Activated T-helper 1 cell treated with Interleukin-2 at 50 U/mL for 16 hours (primary cell): ENCODE measurements around the gene OCA2.
"Not testable (repeated sequence)": the region's sequence is repeated elsewhere in the genome, so short reads cannot be mapped to it uniquely, and the experiment has no call there.

Experiments used
- DNase-seq: peaks from one replicate; pipeline ENCODE4 v3.0.0-alpha.2; 2020; ENCODE audit warnings: low read depth

OCA2 gene

GRCh38 chr15:28098766-28099554 lies at the start of gene OCA2:
OCA2 (minus strand) TSS chr15:28099315; CDS start chr15:28081874, 17,441 bp downstream.
- peak; percentile 47 for DNase-seq

GRCh38 chr15:28147801-28148200 lies 48.7 kb upstream of the OCA2 start:
- no peak for DNase-seq

GRCh38 chr15:28145419-28145818 lies 46.3 kb upstream of the OCA2 start:
- DNase-seq: not testable (repeated sequence)

- DNase-seq: no peak
Measured at GRCh38 chr15:28140062-28140461, 40.9 kb upstream of the OCA2 start.

- DNase-seq: not testable (repeated sequence)
Measured at GRCh38 chr15:28137408-28138039, 38.4 kb upstream of the OCA2 start.

GRCh38 chr15:28136236-28136904 lies 37.3 kb upstream of the OCA2 start:
- peak; percentile 18 for DNase-seq

- DNase-seq: no peak
Measured at GRCh38 chr15:28133281-28133680, 34.2 kb upstream of the OCA2 start.

GRCh38 chr15:28132524-28133275 lies 33.6 kb upstream of the OCA2 start:
- DNase-seq: no peak

- DNase-seq: no peak
Measured at GRCh38 chr15:28131946-28132345, 32.8 kb upstream of the OCA2 start.

GRCh38 chr15:28131400-28131799 lies 32.3 kb upstream of the OCA2 start:
- no peak for DNase-seq

- no peak for DNase-seq
Measured at GRCh38 chr15:28130651-28131050, 31.5 kb upstream of the OCA2 start.

- DNase-seq: no peak
Measured at GRCh38 chr15:28129231-28129848, 30.2 kb upstream of the OCA2 start.

GRCh38 chr15:28128031-28128430 lies 28.9 kb upstream of the OCA2 start:
- DNase-seq: no peak

GRCh38 chr15:28127036-28127435 lies 27.9 kb upstream of the OCA2 start:
- no peak for DNase-seq

- no peak for DNase-seq
Measured at GRCh38 chr15:28125673-28126651, 26.8 kb upstream of the OCA2 start.

GRCh38 chr15:28124841-28125240 lies 25.7 kb upstream of the OCA2 start:
- DNase-seq: no peak

GRCh38 chr15:28123408-28124023 lies 24.4 kb upstream of the OCA2 start:
- no peak for DNase-seq

GRCh38 chr15:28122038-28122949 lies 23.2 kb upstream of the OCA2 start:
- DNase-seq: no peak

GRCh38 chr15:28121577-28121976 lies 22.5 kb upstream of the OCA2 start:
- not testable (repeated sequence) for DNase-seq
